BE2C (cell line): Measurements from ENCODE around the gene DNAJC16.

Experiments used
- DNase-seq: peaks from one replicate; pipeline ENCODE4 v3.0.0-alpha.2; 2020
- H3K27me3 ChIP-seq: fragments of 250-450 bp; sonication (Bioruptor Pico); 2 replicates; pipeline ENCODE4 v1.5.1; 2020; ENCODE audit warnings: mild to moderate bottlenecking
- H3K36me3 ChIP-seq: fragments of 250-450 bp; sonication (Bioruptor Pico); 2 replicates; pipeline ENCODE4 v1.5.1; 2020; ENCODE audit warnings: mild to moderate bottlenecking
- H3K4me1 ChIP-seq: fragments of 250-450 bp; sonication (Bioruptor Pico); 2 replicates; pipeline ENCODE4 v1.5.1; 2020
- H3K4me3 ChIP-seq: 2 replicates; pipeline ENCODE4 v1.5.1; 2011; ENCODE audit warnings: low read depth, low read length
- H3K9me3 ChIP-seq: fragments of 250-450 bp; sonication (Bioruptor Pico); 2 replicates; pipeline ENCODE4 v1.5.1; 2020
- CTCF ChIP-seq: IDR thresholded peaks from 2 replicates; pipeline ENCODE4 v1.5.1; 2012; ENCODE audit warnings: mild to moderate bottlenecking, low read depth, low read length

The DNAJC16 gene

GRCh38 chr1:15506831-15507230, 19.8 kb upstream of the DNAJC16 start:
- no peak overlapping the region for H3K4me3 ChIP-seq
- H3K4me1 ChIP-seq, result no peaks in the 10 kb centered on the region
- no peaks in the 10 kb centered on the region for H3K27me3 ChIP-seq
- H3K9me3 ChIP-seq, result no peaks in the 10 kb centered on the region
- no peak for TF ChIP-seq CTCF
- no peaks in the 10 kb centered on the region for H3K36me3 ChIP-seq
- DNase-seq, result no peak

- no peaks in the 10 kb centered on the region for H3K9me3 ChIP-seq
- no peak overlapping the region for H3K4me3 ChIP-seq
- H3K36me3 ChIP-seq, result no peaks in the 10 kb centered on the region
- no peaks in the 10 kb centered on the region for H3K4me1 ChIP-seq
- no peaks in the 10 kb centered on the region for H3K27me3 ChIP-seq
- no peak for DNase-seq
- no peak for TF ChIP-seq CTCF
Measured at GRCh38 chr1:15507278-15507677, 19.4 kb upstream of the DNAJC16 start.

- H3K4me3 ChIP-seq, result no peak overlapping the region
- DNase-seq, result no peak
- H3K4me1 ChIP-seq, result no peaks in the 10 kb centered on the region
- no peaks in the 10 kb centered on the region for H3K36me3 ChIP-seq
- TF ChIP-seq CTCF, result no peak
- H3K27me3 ChIP-seq, result no peaks in the 10 kb centered on the region
- H3K9me3 ChIP-seq, result no peaks in the 10 kb centered on the region
Measured at GRCh38 chr1:15508700-15509487, 17.8 kb upstream of the DNAJC16 start.

GRCh38 chr1:15509586-15509985, 17.1 kb upstream of the DNAJC16 start:
- Histone ChIP-seq H3K27me3 (no peaks in the 10 kb centered on the region), H3K4me3 (no peak overlapping the region), H3K4me1 (no peaks in the 10 kb centered on the region), H3K36me3 (no peaks in the 10 kb centered on the region), H3K9me3 (no peaks in the 10 kb centered on the region)
- DNase-seq, result no peak
- no peak for TF ChIP-seq CTCF

GRCh38 chr1:15510611-15511405, 15.8 kb upstream of the DNAJC16 start:
- Histone ChIP-seq H3K4me3 (no peak overlapping the region), H3K27me3 (no peaks in the 10 kb centered on the region), H3K4me1 (no peaks in the 10 kb centered on the region), H3K9me3 (no peaks in the 10 kb centered on the region), H3K36me3 (no peaks in the 10 kb centered on the region)
- no peak for DNase-seq
- no peak for TF ChIP-seq CTCF

- H3K4me3 ChIP-seq, result no peak overlapping the region
- TF ChIP-seq CTCF, result no peak
- no peaks in the 10 kb centered on the region for H3K36me3 ChIP-seq
- no peak for DNase-seq
- no peaks in the 10 kb centered on the region for H3K9me3 ChIP-seq
- no peaks in the 10 kb centered on the region for H3K4me1 ChIP-seq
- no peaks in the 10 kb centered on the region for H3K27me3 ChIP-seq
Measured at GRCh38 chr1:15513192-15513591, 13.5 kb upstream of the DNAJC16 start.
